Fibroblast of lung (primary cell): Measurements from ENCODE around the gene C17orf67. TPM values are rescaled to one million over a fixed set of nuclear protein-coding genes. Genes with fewer than 3 reads are reported as not detected.

ENCODE experiments used
- DNase-seq, 2 donors: peaks; one replicate each; pipeline versions ENCODE4 v3.0.0 to v3.0.0-alpha.2; 2010; ENCODE audit warnings: low read depth in 2 of 2
- H2AFZ ChIP-seq: 2 replicates; pipeline ENCODE4 v1.5.1; 2012; ENCODE audit warnings: low read length, control low read depth, inconsistent platforms
- H3K27ac ChIP-seq: 2 replicates; pipeline ENCODE4 v1.5.1; 2011; ENCODE audit warnings: low read length, control low read depth; ENCODE audit not compliant: insufficient read depth
- H3K27me3 ChIP-seq: 2 replicates; pipeline ENCODE4 v1.5.1; 2011; ENCODE audit warnings: mild to moderate bottlenecking, low read length; ENCODE audit not compliant: control insufficient read depth, insufficient read depth
- H3K36me3 ChIP-seq: 2 replicates; pipeline ENCODE4 v1.5.1; 2011; ENCODE audit warnings: low read length; ENCODE audit not compliant: control insufficient read depth, insufficient read depth
- H3K4me1 ChIP-seq: 2 replicates; pipeline ENCODE4 v1.5.1; 2011; ENCODE audit warnings: low read length; ENCODE audit not compliant: control insufficient read depth, insufficient read depth; ENCODE audit errors: extremely low read depth
- H3K4me2 ChIP-seq: 2 replicates; pipeline ENCODE4 v1.5.1; 2011; ENCODE audit warnings: low read length, control low read depth; ENCODE audit not compliant: insufficient read depth; ENCODE audit errors: extremely low read depth
- H3K4me3 ChIP-seq, 4 experiments: fragments of 200-600 bp in 1 of 4; sonication (generic) in 1 of 4; replicated peaks in 1 of 4; 2 replicates each; pipeline ENCODE4 v1.5.1; 2011 to 2016; ENCODE audit warnings: low read length in 4 of 4, low read depth in 3 of 4, mild to moderate bottlenecking in 3 of 4, control low read depth in 2 of 4, inconsistent platforms in 1 of 4, mixed read lengths in 1 of 4; ENCODE audit not compliant: insufficient read depth in 1 of 4; ENCODE audit errors: control extremely low read depth in 1 of 4
- H3K79me2 ChIP-seq: 2 replicates; pipeline ENCODE4 v1.5.1; 2012; ENCODE audit warnings: mild to moderate bottlenecking, low read length, inconsistent platforms; ENCODE audit not compliant: control insufficient read depth, insufficient read depth
- H3K9ac ChIP-seq: 2 replicates; pipeline ENCODE4 v1.5.1; 2011; ENCODE audit warnings: mild to moderate bottlenecking, low read length, control low read depth; ENCODE audit not compliant: insufficient read depth
- H3K9me3 ChIP-seq: 2 replicates; pipeline ENCODE4 v1.5.1; 2012; ENCODE audit warnings: low read depth, low read length; ENCODE audit not compliant: control insufficient read depth, insufficient read depth
- H4K20me1 ChIP-seq: 2 replicates; pipeline ENCODE4 v1.5.1; 2011; ENCODE audit warnings: low read length; ENCODE audit not compliant: control insufficient read depth, insufficient read depth; ENCODE audit errors: extremely low read depth
- CTCF ChIP-seq, 2 donors: IDR thresholded peaks in 1 of 2; conservative IDR thresholded peaks in 1 of 2; 1 replicate in 1 of 2; 2 replicates in 1 of 2; pipeline ENCODE4 v1.5.1; 2011 to 2012; ENCODE audit warnings: low read length in 2 of 2, control low read depth in 1 of 2, inconsistent platforms in 1 of 2, low read depth in 1 of 2, mild to moderate bottlenecking in 1 of 2
- EZH2 ChIP-seq: IDR thresholded peaks from 2 replicates; pipeline ENCODE4 v1.5.1; 2012; ENCODE audit warnings: low read length, control low read depth, mild to moderate bottlenecking; ENCODE audit errors: missing control alignments
- polyA plus RNA-seq, 2 donors: library from polyadenylated mRNA; depleted of rRNA in 1 of 2; stranded (reverse) in 1 of 2; unstranded in 1 of 2; fragments of >200 nt; gene quantifications; 2 replicates each; pipeline ENCODE4 v1.2.1, GENCODE V29; 2011 to 2012; ENCODE audit warnings: missing spikeins in 1 of 2
- total RNA-seq: library from RNA; depleted of rRNA; stranded (reverse); fragments of >200 nt; gene quantifications from 2 replicates; pipeline ENCODE4 v1.2.1, GENCODE V29; 2014

Gene C17orf67
- total and polyA plus RNA-seq, 2 donors (not counting 1 experiment from before 2014, with no cell fraction given): 0.45 to 1.7 TPM

DNA sequence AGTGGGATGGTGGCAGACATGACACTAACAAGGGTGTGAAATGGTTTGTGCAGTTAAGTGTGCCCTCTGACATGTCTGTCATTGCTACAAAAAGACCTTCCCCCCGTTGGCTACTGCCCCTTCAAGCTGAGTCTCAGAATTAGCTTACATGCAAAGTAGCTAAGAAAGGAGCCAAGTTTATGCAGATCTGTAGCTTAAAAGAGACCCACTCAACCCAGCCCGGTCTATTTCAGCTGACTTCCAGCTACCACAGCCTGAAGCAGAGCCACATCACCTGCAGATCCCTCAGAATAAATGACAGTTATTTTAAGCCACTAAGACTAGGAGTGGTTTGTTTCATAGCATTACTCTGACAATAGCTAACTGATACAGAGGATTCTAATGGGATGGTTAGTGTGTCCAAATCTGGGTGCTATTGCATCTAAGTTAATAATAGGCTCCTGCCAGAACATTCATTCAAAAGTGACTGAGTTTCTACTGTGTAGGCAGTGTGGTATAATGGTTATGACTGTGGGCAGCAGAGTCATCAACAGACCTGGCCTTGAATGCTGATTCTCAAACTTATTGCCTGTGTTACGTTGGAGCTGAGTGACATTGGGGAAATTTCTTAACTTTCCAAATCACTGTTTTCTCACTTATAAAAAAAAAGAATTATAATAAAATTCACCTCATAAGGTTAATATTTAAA lies 11.7 kb downstream of the C17orf67 start:
- Histone ChIP-seq H4K20me1 (no peaks in the 10 kb centered on the region), H3K4me2 (no peak overlapping the region), H2AFZ (no peak overlapping the region), H3K9ac (no peak overlapping the region), H3K79me2 (no peaks in the 10 kb centered on the region), H3K9me3 (no peaks in the 10 kb centered on the region), H3K4me3 (no peak overlapping the region), H3K27ac (no peak overlapping the region), H3K4me1 (no peaks in the 10 kb centered on the region), H3K27me3 (no peaks in the 10 kb centered on the region), H3K36me3 (no peaks in the 10 kb centered on the region)
- TF ChIP-seq CTCF (conservative IDR thresholded peaks at IDR 0.05 in 1 of 2, IDR thresholded peaks at IDR 0.05 in 1 of 2; ENCODE audit: low read depth in 1 of 2, low read length in 2 of 2) (no peak), EZH2 (no peak)
- no peak for DNase-seq

GRCh38 chr17:56820207-56820606 lies 13.5 kb downstream of the C17orf67 start:
- no peaks in the 10 kb centered on the region for H3K9me3 ChIP-seq
- no peaks in the 10 kb centered on the region for H3K4me1 ChIP-seq
- H3K9ac ChIP-seq: no peak overlapping the region
- H3K36me3 ChIP-seq: no peaks in the 10 kb centered on the region
- TF ChIP-seq EZH2 (no peak), CTCF (conservative IDR thresholded peaks at IDR 0.05 in 1 of 2, IDR thresholded peaks at IDR 0.05 in 1 of 2; ENCODE audit: low read depth in 1 of 2, low read length in 2 of 2) (no peak)
- H3K4me2 ChIP-seq: no peak overlapping the region
- H3K4me3 ChIP-seq: no peak overlapping the region
- H2AFZ ChIP-seq: no peak overlapping the region
- no peak overlapping the region for H3K27ac ChIP-seq
- H3K79me2 ChIP-seq: no peaks in the 10 kb centered on the region
- no peaks in the 10 kb centered on the region for H4K20me1 ChIP-seq
- no peak for DNase-seq
- no peaks in the 10 kb centered on the region for H3K27me3 ChIP-seq

GRCh38 chr17:56819431-56820145 lies 14.1 kb downstream of the C17orf67 start:
- no peak overlapping the region for H3K4me2 ChIP-seq
- H3K27me3 ChIP-seq: no peaks in the 10 kb centered on the region
- no peak overlapping the region for H3K4me3 ChIP-seq
- H2AFZ ChIP-seq: peak overlapping the region; percentile 30
- no peaks in the 10 kb centered on the region for H3K36me3 ChIP-seq
- H3K9ac ChIP-seq: no peak overlapping the region
- H3K9me3 ChIP-seq: no peaks in the 10 kb centered on the region
- DNase-seq: peak; percentile 43 to 72
- no peak overlapping the region for H3K27ac ChIP-seq
- H4K20me1 ChIP-seq: no peaks in the 10 kb centered on the region
- TF ChIP-seq EZH2 (no peak), CTCF (conservative IDR thresholded peaks at IDR 0.05 in 1 of 2, IDR thresholded peaks at IDR 0.05 in 1 of 2; ENCODE audit: low read depth in 1 of 2, low read length in 2 of 2) (peak; percentile 72 to 87)
- H3K79me2 ChIP-seq: no peaks in the 10 kb centered on the region
- no peaks in the 10 kb centered on the region for H3K4me1 ChIP-seq
